Panc1 (cell line): ENCODE measurements around the gene ZNF385C. TPM values are rescaled to one million over a fixed set of nuclear protein-coding genes. Genes with fewer than 3 reads are reported as not detected.

ENCODE experiments used
- ATAC-seq: fragments of 200-7000 bp; cut with Tn5 transposase; 2 replicates; pipeline ENCODE4 v1.9.1; 2020; ENCODE audit warnings: mild to moderate bottlenecking, moderate library complexity
- BruUV-seq: library from RNA; stranded (reverse); fragments of 400-500 nt; replicated peaks from 2 replicates; lab custom pipeline; 2021; lab: Mats Ljungman, UMichigan
- CTCF ChIA-PET: fragments of 300-600 bp; sonication (Branson Sonifier 250); formaldehyde crosslinking; loops from one replicate; lab custom pipeline; 2022; ENCODE audit warnings: antibody characterized with exemption; lab: Charles Lee
- POLR2A ChIA-PET: fragments of 300-600 bp; sonication (Branson Sonifier 250); formaldehyde crosslinking; loops from one replicate; lab custom pipeline; 2022; ENCODE audit warnings: antibody characterized with exemption; lab: Charles Lee
- DNase-seq: peaks from one replicate; pipeline ENCODE4 v3.0.0-alpha.2; 2010; ENCODE audit warnings: low read depth, low spot score
- H3K27ac ChIP-seq: 2 replicates; pipeline ENCODE4 v1.5.1; 2011; ENCODE audit warnings: mild to moderate bottlenecking, low read length, inconsistent platforms
- H3K27me3 ChIP-seq: fragments of 200-500 bp; sonication (Bioruptor generic); 2 replicates; pipeline ENCODE4 v1.6.0; 2014; ENCODE audit warnings: low read length, inconsistent platforms; ENCODE audit not compliant: control insufficient read depth, insufficient read depth
- H3K36me3 ChIP-seq: fragments of 200-500 bp; sonication (Bioruptor generic); 2 replicates; pipeline ENCODE4 v1.5.1; 2014; ENCODE audit warnings: inconsistent platforms, mild to moderate bottlenecking, low read length, moderate library complexity; ENCODE audit not compliant: control insufficient read depth, insufficient read depth
- H3K4me1 ChIP-seq: 2 replicates; pipeline ENCODE4 v1.5.1; 2011; ENCODE audit warnings: inconsistent platforms, mild to moderate bottlenecking, low read length, moderate library complexity; ENCODE audit not compliant: control insufficient read depth, insufficient read depth
- H3K4me3 ChIP-seq, 2 experiments: 2 replicates each; pipeline ENCODE4 v1.5.1; 2011 to 2012; ENCODE audit warnings: low read depth in 2 of 2, low read length in 2 of 2, mild to moderate bottlenecking in 2 of 2, inconsistent platforms in 1 of 2, moderate library complexity in 1 of 2
- H3K9me3 ChIP-seq: fragments of 200-500 bp; sonication (Bioruptor generic); 2 replicates; pipeline ENCODE4 v1.5.1; 2014; ENCODE audit warnings: low read depth, mild to moderate bottlenecking, inconsistent platforms, low read length, moderate library complexity; ENCODE audit not compliant: control insufficient read depth, insufficient read depth
- POLR2AphosphoS5 ChIP-seq: IDR thresholded peaks from 2 replicates; pipeline ENCODE4 v1.6.1; 2012; ENCODE audit warnings: mild to moderate bottlenecking, low read depth, low read length, moderate library complexity
- REST ChIP-seq, 2 experiments: IDR thresholded peaks; 2 replicates each; pipeline ENCODE4 v1.6.1; 2011 to 2012; ENCODE audit warnings: low read depth in 2 of 2, control low read depth in 1 of 2, low read length in 1 of 2, mild to moderate bottlenecking in 1 of 2, moderate library complexity in 1 of 2; ENCODE audit not compliant: insufficient read depth in 1 of 2
- SIN3A ChIP-seq: IDR thresholded peaks from 2 replicates; pipeline ENCODE4 v1.6.1; 2012; ENCODE audit warnings: low read depth, mild to moderate bottlenecking, low read length, moderate library complexity, borderline replicate concordance; ENCODE audit not compliant: insufficient read depth
- TCF7L2 ChIP-seq: IDR thresholded peaks from 2 replicates; pipeline ENCODE4 v1.6.1; 2011; ENCODE audit warnings: mild to moderate bottlenecking, low read depth, low read length, inconsistent platforms
- in situ Hi-C: cut with HindIII; loops from 2 replicates; pipeline ENCODE4 v1.10.0; 2016; ENCODE audit warnings: low sequenced_read_pairs, low pct_unique_long_range_greater_than_20kb
- intact Hi-C: fragments of 100-400 bp; cut with micrococcal nuclease; formaldehyde crosslinking; loops from one replicate; pipeline ENCODE4 v1.10.0; 2022; ENCODE audit not compliant: unreplicated experiment
- total RNA-seq: library from RNA; stranded (reverse); gene quantifications from one replicate; pipeline ENCODE4 v1.2.1, GENCODE V29; 2021; ENCODE audit not compliant: unreplicated experiment
- TF ChIP-seq, protein P1 (sequence below): fragments of 450-650 bp; IDR thresholded peaks from 2 replicates; pipeline ENCODE4 v1.5.1; 2017; ENCODE audit warnings: mild to moderate bottlenecking

Gene ZNF385C
- total RNA-seq, 1 experiment from 2014 or later: 0.21 TPM

DNA sequence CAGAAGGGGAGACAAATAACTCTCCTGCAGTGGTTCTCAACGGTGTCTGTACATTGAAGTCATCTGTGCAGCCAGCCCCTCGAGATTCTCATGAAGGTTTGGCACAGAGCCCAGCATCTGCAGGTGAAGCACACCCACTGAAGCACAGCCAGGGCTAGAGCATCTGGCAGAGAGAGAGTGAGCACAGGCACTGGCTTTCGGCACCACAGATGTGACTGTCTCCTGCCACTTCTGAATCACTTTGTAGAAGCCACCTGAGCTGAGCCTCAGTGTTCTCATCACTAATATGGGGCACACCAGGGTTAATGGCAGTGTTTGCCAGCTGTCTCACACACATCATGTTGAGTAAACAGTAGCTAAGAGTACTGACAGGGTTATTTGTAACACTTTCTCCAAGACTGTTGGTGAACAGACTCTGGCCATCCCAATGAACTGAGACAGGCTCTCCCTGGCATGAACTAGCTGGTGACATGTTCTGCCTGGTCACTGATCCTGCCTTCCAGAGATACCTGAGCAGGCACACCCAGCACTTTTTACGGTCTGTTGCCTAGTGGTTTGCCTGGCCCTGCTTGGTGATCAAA lies 35.3 kb upstream of the ZNF385C start:
- Histone ChIP-seq H3K27me3 (no peaks in the 10 kb centered on the region), H3K27ac (no peak overlapping the region), H3K4me1 (peaks cover 18% of the 10 kb centered on the region), H3K36me3 (peaks cover 2% of the 10 kb centered on the region; the same call in 1 of the 2 replicates), H3K9me3 (no peaks in the 10 kb centered on the region), H3K4me3 (no peak overlapping the region)
- TF ChIP-seq POLR2AphosphoS5 (no peak), SIN3A (no peak)
- CTCF ChIA-PET: no interaction called here
- BruUV-seq: no TSS peak
- in situ Hi-C loops (no loop called here), intact Hi-C loops (no loop called here)
- no peak for ATAC-seq
- no peak for DNase-seq
- POLR2A ChIA-PET: no interaction called here

DNA sequence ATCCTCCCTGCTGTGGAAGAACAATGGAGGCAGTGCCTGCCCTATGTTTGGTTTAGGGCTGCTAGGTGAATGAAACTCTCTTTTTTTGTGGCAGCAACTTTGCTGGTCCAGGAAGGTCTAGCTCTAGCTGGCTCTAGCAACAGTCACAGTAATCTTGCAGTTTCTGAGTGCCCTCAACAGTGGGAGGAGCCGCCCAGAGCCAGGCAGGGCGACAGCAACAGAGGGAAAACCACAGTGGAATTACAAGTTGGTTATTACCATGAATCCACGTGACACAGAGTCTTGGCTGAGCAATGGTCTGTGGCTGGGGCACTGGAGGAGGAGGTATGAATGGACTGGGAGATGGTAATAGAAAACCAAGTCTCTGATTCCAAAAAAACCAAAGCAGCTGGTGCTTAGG lies 34.7 kb upstream of the ZNF385C start:
- H3K9me3 ChIP-seq: no peaks in the 10 kb centered on the region
- TF ChIP-seq REST (IDR thresholded peaks at IDR 0.05; ENCODE audit: insufficient read depth in 1 of 2, low read depth in 2 of 2, low read length in 1 of 2) (no peak), TCF7L2 (no peak), SIN3A (no peak), POLR2AphosphoS5 (no peak)
- TF ChIP-seq, protein P1, sequence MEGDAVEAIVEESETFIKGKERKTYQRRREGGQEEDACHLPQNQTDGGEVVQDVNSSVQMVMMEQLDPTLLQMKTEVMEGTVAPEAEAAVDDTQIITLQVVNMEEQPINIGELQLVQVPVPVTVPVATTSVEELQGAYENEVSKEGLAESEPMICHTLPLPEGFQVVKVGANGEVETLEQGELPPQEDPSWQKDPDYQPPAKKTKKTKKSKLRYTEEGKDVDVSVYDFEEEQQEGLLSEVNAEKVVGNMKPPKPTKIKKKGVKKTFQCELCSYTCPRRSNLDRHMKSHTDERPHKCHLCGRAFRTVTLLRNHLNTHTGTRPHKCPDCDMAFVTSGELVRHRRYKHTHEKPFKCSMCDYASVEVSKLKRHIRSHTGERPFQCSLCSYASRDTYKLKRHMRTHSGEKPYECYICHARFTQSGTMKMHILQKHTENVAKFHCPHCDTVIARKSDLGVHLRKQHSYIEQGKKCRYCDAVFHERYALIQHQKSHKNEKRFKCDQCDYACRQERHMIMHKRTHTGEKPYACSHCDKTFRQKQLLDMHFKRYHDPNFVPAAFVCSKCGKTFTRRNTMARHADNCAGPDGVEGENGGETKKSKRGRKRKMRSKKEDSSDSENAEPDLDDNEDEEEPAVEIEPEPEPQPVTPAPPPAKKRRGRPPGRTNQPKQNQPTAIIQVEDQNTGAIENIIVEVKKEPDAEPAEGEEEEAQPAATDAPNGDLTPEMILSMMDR: no peak
- in situ Hi-C loops: no loop called here
- H3K27me3 ChIP-seq: no peaks in the 10 kb centered on the region
- CTCF ChIA-PET: no interaction called here
- H3K4me1 ChIP-seq: peaks cover 18% of the 10 kb centered on the region
- DNase-seq: no peak
- no peak for ATAC-seq
- H3K27ac ChIP-seq: no peak overlapping the region
- BruUV-seq: no TSS peak
- H3K4me3 ChIP-seq: no peak overlapping the region
- POLR2A ChIA-PET: no interaction called here
- intact Hi-C loops: no loop called here
- peaks cover 2% of the 10 kb centered on the region; the same call in 1 of the 2 replicates for H3K36me3 ChIP-seq

DNA sequence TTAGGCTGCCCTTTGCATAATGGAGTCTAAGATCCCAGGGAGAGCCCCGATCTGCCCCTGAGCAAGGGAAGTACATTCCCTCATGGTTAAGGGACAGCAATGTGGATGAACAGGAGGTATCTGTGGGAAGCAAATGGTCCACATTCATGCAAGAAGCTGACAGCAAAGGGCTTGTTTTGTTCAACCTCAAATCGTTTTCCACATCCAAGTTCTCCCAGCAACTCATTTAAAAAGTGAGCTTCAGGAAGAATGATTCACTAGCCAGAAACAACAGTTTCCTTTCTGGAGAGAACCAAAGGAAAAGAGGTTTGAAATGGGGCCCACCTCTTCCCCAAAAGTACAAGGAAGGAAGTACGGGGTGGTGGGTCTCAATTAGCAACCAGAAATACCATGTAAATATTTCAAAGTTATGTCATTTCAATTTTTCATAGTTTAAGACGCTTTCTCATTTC lies 33.7 kb upstream of the ZNF385C start:
- Histone ChIP-seq H3K4me1 (peaks cover 18% of the 10 kb centered on the region), H3K27me3 (no peaks in the 10 kb centered on the region), H3K4me3 (no peak overlapping the region), H3K9me3 (no peaks in the 10 kb centered on the region), H3K27ac (no peak overlapping the region), H3K36me3 (peaks cover 2% of the 10 kb centered on the region; the same call in 1 of the 2 replicates)
- TF ChIP-seq, protein P1: no peak
- TF ChIP-seq POLR2AphosphoS5: no peak
- no peak for TF ChIP-seq SIN3A
- TF ChIP-seq TCF7L2: no peak
- no peak for TF ChIP-seq REST (IDR thresholded peaks at IDR 0.05; ENCODE audit: insufficient read depth in 1 of 2, low read depth in 2 of 2, low read length in 1 of 2)
- POLR2A ChIA-PET: no interaction called here
- intact Hi-C loops (no loop called here), in situ Hi-C loops (no loop called here)
- DNase-seq (no peak), ATAC-seq (no peak)
- CTCF ChIA-PET: no interaction called here
- no TSS peak for BruUV-seq
